Tibial artery (tissue), 4 donors: ENCODE measurements around the gene BAIAP3.

ENCODE experiments used
- DNase-seq, 2 donors: peaks; one replicate each; pipeline ENCODE4 v3.0.0-alpha.2; 2019
- H3K27ac ChIP-seq, 2 donors: fragments of 200-600 bp; sonication (generic) in 1 of 2; 1 replicate in 1 of 2; 2 replicates in 1 of 2; pipeline ENCODE4 v1.5.1; 2018 to 2019; ENCODE audit warnings: mild to moderate bottlenecking in 1 of 2
- H3K27me3 ChIP-seq, 2 donors: fragments of 200-600 bp; sonication (generic) in 1 of 2; one replicate each; pipeline versions ENCODE4 v1.5.1 to v1.6.0; 2016 to 2019
- H3K36me3 ChIP-seq, 3 donors: fragments of 200-600 bp; sonication (generic) in 2 of 3; one replicate each; pipeline ENCODE4 v1.5.1; 2016 to 2019; ENCODE audit warnings: mild to moderate bottlenecking in 2 of 3
- H3K4me1 ChIP-seq, 4 donors: fragments of 200-600 bp; sonication (generic) in 2 of 4; 1 replicate in 3 of 4; 2 replicates in 1 of 4; pipeline ENCODE4 v1.5.1; 2016 to 2019
- H3K4me3 ChIP-seq, 2 donors: fragments of 200-600 bp; sonication (generic) in 1 of 2; 1 replicate in 1 of 2; 2 replicates in 1 of 2; pipeline ENCODE4 v1.5.1; 2018 to 2019; ENCODE audit warnings: mild to moderate bottlenecking in 2 of 2
- H3K9me3 ChIP-seq, 3 donors: fragments of 200-600 bp; sonication (generic) in 1 of 3; one replicate each; pipeline ENCODE4 v1.5.1; 2016 to 2019
- intact Hi-C: fragments of 100-400 bp; cut with DNase I; formaldehyde crosslinking; loops from one replicate; pipeline ENCODE4 v1.15.0; 2023; ENCODE audit warnings: low total_unique reads
- TF ChIP-seq, protein P1 (sequence below), 2 experiments: fragments of 200-600 bp in 1 of 2; fragments of 450-650 bp in 1 of 2; IDR thresholded peaks; one replicate each; pipeline ENCODE4 v1.5.1; 2017 to 2019; ENCODE audit warnings: antibody characterized with exemption in 2 of 2, mild to moderate bottlenecking in 1 of 2, moderate library complexity in 1 of 2

BAIAP3 gene

DNA sequence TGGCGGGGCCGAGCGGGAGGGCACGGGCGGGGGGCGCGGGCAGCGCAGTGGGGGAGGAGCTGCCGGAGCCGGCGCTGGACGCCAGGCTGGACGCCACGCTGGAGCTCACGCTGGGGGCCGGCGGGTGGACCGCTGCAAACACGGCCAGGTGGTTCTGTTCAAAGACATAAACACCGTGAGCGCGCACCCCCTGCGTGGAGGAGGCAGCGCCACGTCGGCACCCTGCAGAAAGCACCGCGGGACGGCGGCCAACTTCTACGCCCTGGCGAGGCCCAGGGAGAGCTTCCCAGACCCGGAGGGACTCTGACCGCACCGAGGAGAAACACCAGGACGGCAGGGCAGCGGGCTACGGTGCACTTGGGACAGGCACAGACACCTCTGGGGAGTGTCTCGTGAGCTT, 51.8 kb downstream of the BAIAP3 start:
- no peaks in the 10 kb centered on the region for H3K27me3 ChIP-seq
- H3K36me3 ChIP-seq: peaks cover 46 to 97% (median 70%) of the 10 kb centered on the region in 3 donors
- H3K9me3 ChIP-seq: no peaks in the 10 kb centered on the region
- H3K4me3 ChIP-seq: no peak overlapping the region
- intact Hi-C loops: no loop called here
- peaks cover 0 to under 1% (median 0%) of the 10 kb centered on the region in 4 donors for H3K4me1 ChIP-seq
- no peak for DNase-seq
- TF ChIP-seq, protein P1, sequence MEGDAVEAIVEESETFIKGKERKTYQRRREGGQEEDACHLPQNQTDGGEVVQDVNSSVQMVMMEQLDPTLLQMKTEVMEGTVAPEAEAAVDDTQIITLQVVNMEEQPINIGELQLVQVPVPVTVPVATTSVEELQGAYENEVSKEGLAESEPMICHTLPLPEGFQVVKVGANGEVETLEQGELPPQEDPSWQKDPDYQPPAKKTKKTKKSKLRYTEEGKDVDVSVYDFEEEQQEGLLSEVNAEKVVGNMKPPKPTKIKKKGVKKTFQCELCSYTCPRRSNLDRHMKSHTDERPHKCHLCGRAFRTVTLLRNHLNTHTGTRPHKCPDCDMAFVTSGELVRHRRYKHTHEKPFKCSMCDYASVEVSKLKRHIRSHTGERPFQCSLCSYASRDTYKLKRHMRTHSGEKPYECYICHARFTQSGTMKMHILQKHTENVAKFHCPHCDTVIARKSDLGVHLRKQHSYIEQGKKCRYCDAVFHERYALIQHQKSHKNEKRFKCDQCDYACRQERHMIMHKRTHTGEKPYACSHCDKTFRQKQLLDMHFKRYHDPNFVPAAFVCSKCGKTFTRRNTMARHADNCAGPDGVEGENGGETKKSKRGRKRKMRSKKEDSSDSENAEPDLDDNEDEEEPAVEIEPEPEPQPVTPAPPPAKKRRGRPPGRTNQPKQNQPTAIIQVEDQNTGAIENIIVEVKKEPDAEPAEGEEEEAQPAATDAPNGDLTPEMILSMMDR (IDR thresholded peaks at IDR 0.05): no peak
- no peak overlapping the region for H3K27ac ChIP-seq

DNA sequence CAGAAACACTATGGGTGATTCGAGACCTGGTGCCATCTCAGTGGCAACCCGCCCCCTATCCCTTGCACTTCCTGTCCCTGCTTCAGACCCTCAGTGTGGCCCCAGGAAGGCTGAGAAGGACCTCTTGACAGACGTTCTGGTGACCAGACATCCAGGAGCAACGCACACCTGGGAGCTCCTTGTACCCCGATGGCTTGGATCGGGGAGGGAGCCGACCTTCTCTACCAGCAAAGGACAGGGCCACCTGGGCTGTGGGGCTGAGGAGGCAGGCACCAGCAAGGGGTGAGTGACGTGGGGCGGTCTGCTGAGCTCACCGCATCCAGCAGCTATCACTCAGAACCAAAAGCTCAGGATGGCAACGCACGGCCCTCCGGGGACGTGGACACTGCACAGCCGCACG, 53.9 kb downstream of the BAIAP3 start:
- no peak overlapping the region for H3K27ac ChIP-seq
- intact Hi-C loops: no loop called here
- no peaks in the 10 kb centered on the region for H3K27me3 ChIP-seq
- TF ChIP-seq, protein P1 (IDR thresholded peaks at IDR 0.05): no peak
- H3K9me3 ChIP-seq: no peaks in the 10 kb centered on the region
- no peak for DNase-seq
- no peak overlapping the region for H3K4me3 ChIP-seq
- peaks cover 48 to 99% (median 71%) of the 10 kb centered on the region in 3 donors for H3K36me3 ChIP-seq
- H3K4me1 ChIP-seq: no peaks in the 10 kb centered on the region

DNA sequence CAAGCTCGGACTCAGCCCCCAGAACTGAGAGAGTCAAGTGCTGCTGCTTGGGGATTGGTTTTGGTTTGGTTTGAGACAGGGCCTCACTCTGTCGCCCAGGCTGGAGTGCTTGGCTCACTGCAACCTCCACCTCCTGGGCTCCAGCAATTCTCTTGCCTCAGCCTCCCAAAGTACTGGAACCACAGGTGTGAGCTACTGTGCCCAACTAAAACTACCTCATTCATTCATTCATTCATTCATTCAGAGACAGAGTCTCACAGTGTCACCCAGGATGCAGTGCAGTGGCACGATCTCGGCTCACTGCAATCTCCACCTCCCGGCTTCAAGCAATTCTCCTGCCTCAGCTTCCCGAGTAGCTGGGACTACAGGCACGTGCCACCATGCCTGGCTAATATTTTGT, 56.3 kb downstream of the BAIAP3 start:
- intact Hi-C loops: no loop called here
- H3K4me3 ChIP-seq: no peak overlapping the region
- no peaks in the 10 kb centered on the region for H3K4me1 ChIP-seq
- DNase-seq: no peak
- no peaks in the 10 kb centered on the region for H3K9me3 ChIP-seq
- H3K36me3 ChIP-seq: peaks cover 54 to 99% (median 77%) of the 10 kb centered on the region in 3 donors
- TF ChIP-seq, protein P1 (IDR thresholded peaks at IDR 0.05): no peak
- no peaks in the 10 kb centered on the region for H3K27me3 ChIP-seq
- no peak overlapping the region for H3K27ac ChIP-seq

DNA sequence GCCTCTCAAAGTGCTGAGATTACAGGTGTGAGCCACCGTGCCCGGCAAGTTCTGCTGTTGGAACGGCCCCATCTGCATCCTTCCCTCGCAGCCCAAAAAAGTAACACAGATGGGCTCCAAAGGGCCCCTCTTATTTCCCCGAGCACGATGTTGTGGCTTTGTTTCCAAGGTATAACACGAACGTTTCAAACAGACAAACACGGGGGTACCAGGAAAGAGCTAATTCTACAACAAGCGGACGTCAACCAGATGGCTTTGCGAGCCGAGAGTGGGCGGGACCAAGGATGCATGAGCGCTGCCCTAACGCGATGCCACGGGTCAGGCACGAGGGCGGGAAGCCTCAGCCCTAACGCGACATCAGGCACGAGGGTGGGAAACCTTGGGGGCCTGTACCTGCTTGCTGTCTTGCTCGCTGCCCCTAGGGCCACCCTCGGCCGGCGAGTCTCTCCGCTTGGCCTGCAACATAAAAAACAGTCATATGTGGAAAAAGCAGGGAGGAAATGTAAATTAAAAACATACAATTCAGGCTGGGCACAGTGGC, 56.9 kb downstream of the BAIAP3 start:
- Histone ChIP-seq H3K27me3 (no peaks in the 10 kb centered on the region), H3K27ac (no peak overlapping the region), H3K4me3 (no peak overlapping the region), H3K9me3 (no peaks in the 10 kb centered on the region), H3K36me3 (peaks cover 52 to 98% (median 71%) of the 10 kb centered on the region in 3 donors), H3K4me1 (no peaks in the 10 kb centered on the region)
- intact Hi-C loops: no loop called here
- DNase-seq: no peak
- TF ChIP-seq, protein P1 (IDR thresholded peaks at IDR 0.05): no peak

DNA sequence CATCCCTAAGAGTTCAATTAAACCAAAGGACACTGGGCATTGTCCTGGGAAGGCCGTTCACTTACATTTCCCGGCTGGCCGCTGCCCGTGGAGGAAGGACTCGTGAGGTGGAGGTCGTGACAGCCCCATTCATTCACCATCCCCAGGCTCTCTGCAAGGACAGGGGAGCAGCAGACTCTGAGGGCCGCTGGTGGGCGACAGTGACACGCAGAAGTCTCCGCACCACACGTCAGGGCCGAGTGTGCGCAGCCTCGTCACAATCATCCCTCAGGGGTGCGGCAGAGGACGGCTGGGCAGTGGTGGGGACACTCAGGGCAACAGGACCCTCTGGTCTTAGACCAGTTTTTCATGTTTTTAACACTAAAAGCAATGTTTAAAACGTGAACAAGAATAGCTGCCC, 59.4 kb downstream of the BAIAP3 start:
- no peak for DNase-seq
- peaks cover 56 to 96% (median 80%) of the 10 kb centered on the region in 3 donors for H3K36me3 ChIP-seq
- TF ChIP-seq, protein P1 (IDR thresholded peaks at IDR 0.05): no peak

More for the DNA sequence above, 59.4 kb downstream of the BAIAP3 start:
- intact Hi-C loops: no loop called here
- Histone ChIP-seq H3K4me3 (no peak overlapping the region), H3K4me1 (no peaks in the 10 kb centered on the region), H3K9me3 (no peaks in the 10 kb centered on the region), H3K27me3 (no peaks in the 10 kb centered on the region), H3K27ac (no peak overlapping the region)
